Skeletal muscle tissue (tissue), 4 donors: ENCODE measurements around the gene ZBTB4. TPM values are rescaled to one million over a fixed set of nuclear protein-coding genes. Genes with fewer than 3 reads are reported as not detected.
A peak's percentile ranks its signal among the peaks of the same experiment; 100 is the strongest.
"Not testable (repeated sequence)": the region's sequence is repeated elsewhere in the genome, so short reads cannot be mapped to it uniquely, and the experiment has no call there.

ENCODE experiments used
- H3K27ac ChIP-seq: one replicate; pipeline ENCODE4 v1.7.0; 2013; ENCODE audit warnings: mild to moderate bottlenecking, low read depth, low read length, inconsistent platforms
- H3K27me3 ChIP-seq, 3 donors: one replicate each; pipeline ENCODE4 v1.7.0; 2013; ENCODE audit warnings: low read length in 3 of 3; ENCODE audit not compliant: control insufficient read depth in 3 of 3, insufficient read depth in 3 of 3
- H3K36me3 ChIP-seq, 3 donors: one replicate each; pipeline ENCODE4 v1.7.0; 2013; ENCODE audit warnings: low read length in 3 of 3; ENCODE audit not compliant: control insufficient read depth in 3 of 3, insufficient read depth in 3 of 3
- H3K4me1 ChIP-seq, 3 donors: one replicate each; pipeline ENCODE4 v1.7.0; 2013; ENCODE audit warnings: low read length in 3 of 3, mild to moderate bottlenecking in 3 of 3; ENCODE audit not compliant: control insufficient read depth in 3 of 3, insufficient read depth in 3 of 3
- H3K4me3 ChIP-seq, 3 donors: one replicate each; pipeline ENCODE4 v1.7.0; 2013; ENCODE audit warnings: low read length in 3 of 3
- H3K9ac ChIP-seq, 3 donors: one replicate each; pipeline ENCODE4 v1.7.0; 2013; ENCODE audit warnings: low read length in 3 of 3, mild to moderate bottlenecking in 3 of 3, moderate library complexity in 2 of 3, low read depth in 1 of 3
- H3K9me3 ChIP-seq, 3 donors: one replicate each; pipeline ENCODE4 v1.7.0; 2013; ENCODE audit warnings: low read length in 3 of 3; ENCODE audit not compliant: control insufficient read depth in 3 of 3
- total RNA-seq: library from RNA; depleted of rRNA; stranded (reverse); fragments of >200 nt; gene quantifications from one replicate; pipeline ENCODE4 v1.2.3, GENCODE V29; 2014
- donor health status: Osteomylitis.

ZBTB4 gene
- total RNA-seq, 1 donor from 2014 or later: 10.4 TPM

GRCh38 chr17:7475764-7476422 lies 3.5 kb downstream of the ZBTB4 start:
- Histone ChIP-seq H3K36me3 (no peaks in the 10 kb centered on the region), H3K4me1 (peaks cover 55 to 63% (median 56%) of the 10 kb centered on the region in 3 donors), H3K27ac (peak overlapping the region; percentile 99), H3K4me3 (peak overlapping the region; percentile 44 to 97 (median 65)), H3K27me3 (no peaks in the 10 kb centered on the region), H3K9ac (peak overlapping the region; percentile 42 to 97 (median 54)), H3K9me3 (no peaks in the 10 kb centered on the region)

GRCh38 chr17:7474767-7475166 lies 4.7 kb downstream of the ZBTB4 start:
- H3K36me3 ChIP-seq, H3K27me3 ChIP-seq, H3K4me3 ChIP-seq, H3K9me3 ChIP-seq: not testable (repeated sequence)
- Histone ChIP-seq H3K4me1 (peaks cover 51 to 60% (median 54%) of the 10 kb centered on the region in 3 donors), H3K27ac (peak overlapping the region; percentile 99), H3K9ac (peak overlapping the region in 1 of 3 donors; percentile 16)

GRCh38 chr17:7471729-7472128 lies 7.7 kb downstream of the ZBTB4 start:
- H3K27me3 ChIP-seq: no peaks in the 10 kb centered on the region
- H3K36me3 ChIP-seq: peaks cover 0 to 3% (median 2%) of the 10 kb centered on the region in 3 donors
- H3K9ac ChIP-seq: no peak overlapping the region
- H3K4me3 ChIP-seq: no peak overlapping the region
- H3K4me1 ChIP-seq: peaks cover 43 to 50% (median 43%) of the 10 kb centered on the region in 3 donors
- H3K9me3 ChIP-seq: no peaks in the 10 kb centered on the region
- peak overlapping the region; percentile 19 for H3K27ac ChIP-seq

GRCh38 chr17:7470457-7470973 lies 8.9 kb downstream of the ZBTB4 start:
- H3K4me1 ChIP-seq: peaks cover 38 to 48% (median 39%) of the 10 kb centered on the region in 3 donors
- not testable (repeated sequence) for H3K27ac ChIP-seq

GRCh38 chr17:7469843-7470242 lies 9.6 kb downstream of the ZBTB4 start:
- not testable (repeated sequence) for H3K4me3 ChIP-seq, H3K27ac ChIP-seq, H3K9ac ChIP-seq, H3K9me3 ChIP-seq, H3K27me3 ChIP-seq
- peaks cover 7 to 12% (median 7%) of the 10 kb centered on the region in 3 donors for H3K36me3 ChIP-seq
- peaks cover 33 to 44% (median 36%) of the 10 kb centered on the region in 3 donors for H3K4me1 ChIP-seq

More at GRCh38 chr17:7470457-7470973, 8.9 kb downstream of the ZBTB4 start:
- H3K4me3 ChIP-seq, H3K27me3 ChIP-seq, H3K9me3 ChIP-seq, H3K36me3 ChIP-seq: not testable (repeated sequence)
- peak overlapping the region in 2 of 3 donors; percentile 1 to 5 for H3K9ac ChIP-seq

GRCh38 chr17:7468804-7469389 lies 10.5 kb downstream of the ZBTB4 start:
- no peak overlapping the region for H3K4me3 ChIP-seq
- H3K27me3 ChIP-seq: no peaks in the 10 kb centered on the region
- peaks cover 9 to 15% (median 10%) of the 10 kb centered on the region in 3 donors for H3K36me3 ChIP-seq
- H3K9me3 ChIP-seq: no peaks in the 10 kb centered on the region
- no peak overlapping the region for H3K9ac ChIP-seq
- no peak overlapping the region for H3K27ac ChIP-seq
- H3K4me1 ChIP-seq: peaks cover 26 to 38% (median 30%) of the 10 kb centered on the region in 3 donors

GRCh38 chr17:7468290-7468689 lies 11.1 kb downstream of the ZBTB4 start:
- Histone ChIP-seq H3K36me3 (peaks cover 13 to 21% (median 16%) of the 10 kb centered on the region in 3 donors), H3K9me3 (no peaks in the 10 kb centered on the region), H3K27me3 (no peaks in the 10 kb centered on the region), H3K9ac (no peak overlapping the region), H3K4me1 (peaks cover 22 to 34% (median 30%) of the 10 kb centered on the region in 3 donors), H3K27ac (no peak overlapping the region), H3K4me3 (no peak overlapping the region)

- H3K27me3 ChIP-seq: no peaks in the 10 kb centered on the region
Observed at GRCh38 chr17:7467498-7467897, 11.9 kb downstream of the ZBTB4 start.

GRCh38 chr17:7466639-7467341 lies 12.6 kb downstream of the ZBTB4 start:
- Histone ChIP-seq H3K4me3 (no peak overlapping the region), H3K4me1 (peaks cover 22 to 29% (median 27%) of the 10 kb centered on the region in 3 donors), H3K27me3 (no peaks in the 10 kb centered on the region), H3K27ac (peak overlapping the region; percentile 77), H3K9me3 (no peaks in the 10 kb centered on the region), H3K36me3 (peaks cover 23 to 31% (median 25%) of the 10 kb centered on the region in 3 donors), H3K9ac (peak overlapping the region; percentile 43 to 69 (median 45))

More at GRCh38 chr17:7467498-7467897, 11.9 kb downstream of the ZBTB4 start:
- no peak overlapping the region for H3K4me3 ChIP-seq
- peak overlapping the region; percentile 77 for H3K27ac ChIP-seq
- H3K36me3 ChIP-seq: peaks cover 20 to 28% (median 23%) of the 10 kb centered on the region in 3 donors
- peaks cover 22 to 32% (median 30%) of the 10 kb centered on the region in 3 donors for H3K4me1 ChIP-seq
- no peaks in the 10 kb centered on the region for H3K9me3 ChIP-seq
- no peak overlapping the region for H3K9ac ChIP-seq
